DOHH2 (cell line): Measurements from ENCODE around the gene CHD5.

Experiments used
- H3F3A ChIP-seq: fragments of 200-600 bp; sonication (generic), shearing (Covaris generic); 2 replicates; pipeline ENCODE4 v1.6.0; 2016; ENCODE audit warnings: antibody characterized with exemption, mild to moderate bottlenecking; ENCODE audit not compliant: control insufficient read depth, insufficient read depth
- H3K27ac ChIP-seq: fragments of 200-600 bp; sonication (generic); 2 replicates; pipeline ENCODE4 v1.5.1; 2014; ENCODE audit warnings: low read depth, mild to moderate bottlenecking, low read length, moderate library complexity
- H3K27me3 ChIP-seq: fragments of 200-600 bp; sonication (generic); 2 replicates; pipeline ENCODE4 v1.6.1; 2014; ENCODE audit warnings: mild to moderate bottlenecking, low read length, mixed read lengths; ENCODE audit not compliant: control insufficient read depth
- H3K36me3 ChIP-seq: fragments of 200-600 bp; sonication (generic); 2 replicates; pipeline ENCODE4 v1.6.1; 2014; ENCODE audit warnings: mild to moderate bottlenecking, low read length, moderate library complexity, mixed read lengths; ENCODE audit not compliant: control insufficient read depth
- H3K4me1 ChIP-seq: fragments of 200-600 bp; sonication (generic); 2 replicates; pipeline ENCODE4 v1.6.1; 2014; ENCODE audit warnings: mild to moderate bottlenecking, low read length, mixed read lengths; ENCODE audit not compliant: control insufficient read depth
- H3K4me2 ChIP-seq: fragments of 200-600 bp; sonication (generic); 2 replicates; pipeline ENCODE4 v1.6.0; 2014; ENCODE audit warnings: mild to moderate bottlenecking, low read length, moderate library complexity
- H3K4me3 ChIP-seq: fragments of 200-600 bp; sonication (generic); 2 replicates; pipeline ENCODE4 v1.5.1; 2014; ENCODE audit warnings: mild to moderate bottlenecking, low read length, mixed read lengths
- H3K79me2 ChIP-seq: fragments of 200-600 bp; sonication (generic); 2 replicates; pipeline ENCODE4 v1.6.1; 2014; ENCODE audit warnings: mild to moderate bottlenecking, low read length, mixed read lengths; ENCODE audit not compliant: control insufficient read depth
- H3K9me2 ChIP-seq: fragments of 200-600 bp; sonication (generic); replicated peaks from 2 replicates; pipeline ENCODE4 v1.6.1; 2014; ENCODE audit warnings: mild to moderate bottlenecking, low read length, mixed read lengths; ENCODE audit not compliant: control insufficient read depth
- H3K9me3 ChIP-seq: fragments of 200-600 bp; sonication (generic); 2 replicates; pipeline ENCODE4 v1.6.1; 2014; ENCODE audit warnings: antibody characterized with exemption, low read length, mixed read lengths; ENCODE audit not compliant: control insufficient read depth, insufficient read depth
- H4K20me1 ChIP-seq: fragments of 200-600 bp; sonication (generic); 2 replicates; pipeline ENCODE4 v1.6.0; 2014; ENCODE audit warnings: low read depth, mild to moderate bottlenecking, antibody characterized with exemption, low read length, moderate library complexity; ENCODE audit not compliant: control insufficient read depth, insufficient read depth
- EZH2phosphoT487 ChIP-seq: fragments of 200-600 bp; sonication (generic); IDR thresholded peaks from 2 replicates; pipeline ENCODE4 v1.6.1; 2017; ENCODE audit warnings: borderline replicate concordance, mild to moderate bottlenecking, antibody characterized with exemption, low read length, moderate library complexity, mixed read lengths
- TF ChIP-seq, protein P1 (sequence below): fragments of 200-600 bp; sonication (generic); IDR thresholded peaks from one replicate; pipeline ENCODE4 v1.5.1; 2014; ENCODE audit warnings: antibody characterized with exemption, mild to moderate bottlenecking, low read depth, low read length; ENCODE audit not compliant: poor library complexity, severe bottlenecking

The CHD5 gene

DNA sequence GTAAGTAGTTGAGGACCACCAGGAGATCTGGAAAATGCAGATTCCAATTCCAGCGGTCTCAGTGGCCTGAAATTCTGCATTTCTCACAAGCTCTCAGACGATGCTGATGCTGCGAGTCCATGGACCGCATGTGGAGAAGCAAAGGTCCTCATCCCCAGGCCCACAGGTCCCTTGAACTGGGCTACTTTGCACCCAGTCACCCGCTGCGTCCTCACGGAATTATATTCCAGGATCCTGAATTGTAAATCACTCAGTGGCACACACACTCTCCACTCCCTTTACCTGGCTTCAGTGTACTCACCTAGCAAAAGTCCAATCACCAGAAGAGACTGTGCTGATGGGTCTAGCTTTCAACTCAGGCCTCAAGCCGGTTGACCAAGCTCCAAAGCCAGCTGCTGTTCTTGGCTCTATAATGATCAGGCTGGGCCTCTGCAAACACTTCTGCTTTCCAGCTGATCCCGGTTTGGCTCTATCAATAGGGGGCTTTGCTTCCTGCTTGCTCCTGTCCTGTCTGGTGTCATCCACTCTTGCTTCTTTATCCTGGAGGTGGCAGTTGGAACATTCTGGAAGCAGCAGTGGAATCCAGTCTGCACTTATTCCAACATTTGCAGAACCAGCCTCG, 20.2 kb upstream of the CHD5 start:
- H3F3A ChIP-seq, result no peaks in the 10 kb centered on the region; the same call in 1 of the 2 replicates
- H3K4me1 ChIP-seq, result peaks cover 34% of the 10 kb centered on the region
- H4K20me1 ChIP-seq, result peaks cover 14% of the 10 kb centered on the region; the same call in 1 of the 2 replicates
- H3K4me2 ChIP-seq, result peak overlapping the region; percentile 71
- no peaks in the 10 kb centered on the region for H3K9me3 ChIP-seq
- no peaks in the 10 kb centered on the region for H3K27me3 ChIP-seq
- no peaks in the 10 kb centered on the region for H3K9me2 ChIP-seq
- H3K4me3 ChIP-seq, result peak overlapping the region; percentile 82
- H3K27ac ChIP-seq, result peak overlapping the region; percentile 37
- H3K36me3 ChIP-seq, result peaks cover 40% of the 10 kb centered on the region
- TF ChIP-seq, protein P1, sequence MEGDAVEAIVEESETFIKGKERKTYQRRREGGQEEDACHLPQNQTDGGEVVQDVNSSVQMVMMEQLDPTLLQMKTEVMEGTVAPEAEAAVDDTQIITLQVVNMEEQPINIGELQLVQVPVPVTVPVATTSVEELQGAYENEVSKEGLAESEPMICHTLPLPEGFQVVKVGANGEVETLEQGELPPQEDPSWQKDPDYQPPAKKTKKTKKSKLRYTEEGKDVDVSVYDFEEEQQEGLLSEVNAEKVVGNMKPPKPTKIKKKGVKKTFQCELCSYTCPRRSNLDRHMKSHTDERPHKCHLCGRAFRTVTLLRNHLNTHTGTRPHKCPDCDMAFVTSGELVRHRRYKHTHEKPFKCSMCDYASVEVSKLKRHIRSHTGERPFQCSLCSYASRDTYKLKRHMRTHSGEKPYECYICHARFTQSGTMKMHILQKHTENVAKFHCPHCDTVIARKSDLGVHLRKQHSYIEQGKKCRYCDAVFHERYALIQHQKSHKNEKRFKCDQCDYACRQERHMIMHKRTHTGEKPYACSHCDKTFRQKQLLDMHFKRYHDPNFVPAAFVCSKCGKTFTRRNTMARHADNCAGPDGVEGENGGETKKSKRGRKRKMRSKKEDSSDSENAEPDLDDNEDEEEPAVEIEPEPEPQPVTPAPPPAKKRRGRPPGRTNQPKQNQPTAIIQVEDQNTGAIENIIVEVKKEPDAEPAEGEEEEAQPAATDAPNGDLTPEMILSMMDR, result no peak
- no peak for TF ChIP-seq EZH2phosphoT487
- peaks cover 51% of the 10 kb centered on the region for H3K79me2 ChIP-seq

DNA sequence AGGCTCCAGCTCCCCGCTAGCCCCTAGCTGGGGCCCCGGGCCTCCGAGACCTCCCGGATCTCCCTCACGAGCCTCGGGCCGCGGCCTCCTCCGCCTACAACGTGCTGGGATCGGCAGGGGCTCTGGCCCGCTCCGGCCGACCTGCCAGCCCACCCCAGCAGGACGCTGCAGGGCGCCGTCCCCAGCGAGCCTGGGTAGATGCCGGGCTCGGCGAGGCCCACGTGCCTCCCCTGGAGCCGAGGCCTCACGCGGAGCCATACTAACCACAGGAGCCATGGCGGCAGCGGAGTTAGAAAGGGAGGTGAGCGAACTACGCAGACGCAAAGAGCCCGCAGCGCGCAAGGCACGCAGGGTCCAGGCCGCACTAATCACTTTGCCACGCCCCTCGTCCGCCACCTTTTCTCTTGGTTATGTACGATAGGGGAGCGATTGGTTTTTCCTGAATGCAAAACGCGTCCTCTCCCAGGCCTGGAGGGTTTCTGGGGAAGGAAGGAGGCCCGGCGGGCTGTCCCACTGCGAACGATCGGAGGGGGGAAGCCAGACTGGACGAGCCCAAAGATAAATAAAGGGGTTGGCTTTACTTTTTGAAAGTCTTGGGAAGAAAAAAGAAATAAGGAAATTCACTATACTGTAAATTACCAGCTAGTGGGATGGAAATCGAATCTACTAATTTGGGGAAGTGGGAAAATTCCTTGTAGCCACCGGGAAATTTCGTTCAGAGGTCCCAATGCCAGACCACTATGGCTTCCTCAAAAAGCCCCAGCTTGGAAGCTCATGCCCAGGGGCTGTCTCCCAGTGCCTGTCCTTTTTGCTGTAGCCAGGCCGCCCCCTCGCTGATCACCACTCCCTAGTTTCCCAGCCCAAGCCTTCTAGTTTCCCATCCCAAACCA, 19.4 kb upstream of the CHD5 start, which contains the start of gene RPL22:
Gene RPL22, minus strand, starts transcription at position 298 of the 890 bp plus-strand sequence. Its CDS starts 22 bp downstream, at position 276.
- Histone ChIP-seq H3K9me2 (no peaks in the 10 kb centered on the region), H3K36me3 (peaks cover 48% of the 10 kb centered on the region), H3K27me3 (no peaks in the 10 kb centered on the region), H3K9me3 (no peaks in the 10 kb centered on the region), H3F3A (peaks cover under 1% of the 10 kb centered on the region), H3K4me1 (peaks cover 28% of the 10 kb centered on the region), H3K4me3 (peak within 1 kb of the TSS; percentile 82), H3K27ac (peak within 1 kb of the TSS; percentile 55), H4K20me1 (peaks cover 14% of the 10 kb centered on the region; the same call in 1 of the 2 replicates), H3K4me2 (peak within 1 kb of the TSS; percentile 80), H3K79me2 (peaks cover 57% of the 10 kb centered on the region)
- TF ChIP-seq, protein P1, result no peak
- TF ChIP-seq EZH2phosphoT487, result no peak

DNA sequence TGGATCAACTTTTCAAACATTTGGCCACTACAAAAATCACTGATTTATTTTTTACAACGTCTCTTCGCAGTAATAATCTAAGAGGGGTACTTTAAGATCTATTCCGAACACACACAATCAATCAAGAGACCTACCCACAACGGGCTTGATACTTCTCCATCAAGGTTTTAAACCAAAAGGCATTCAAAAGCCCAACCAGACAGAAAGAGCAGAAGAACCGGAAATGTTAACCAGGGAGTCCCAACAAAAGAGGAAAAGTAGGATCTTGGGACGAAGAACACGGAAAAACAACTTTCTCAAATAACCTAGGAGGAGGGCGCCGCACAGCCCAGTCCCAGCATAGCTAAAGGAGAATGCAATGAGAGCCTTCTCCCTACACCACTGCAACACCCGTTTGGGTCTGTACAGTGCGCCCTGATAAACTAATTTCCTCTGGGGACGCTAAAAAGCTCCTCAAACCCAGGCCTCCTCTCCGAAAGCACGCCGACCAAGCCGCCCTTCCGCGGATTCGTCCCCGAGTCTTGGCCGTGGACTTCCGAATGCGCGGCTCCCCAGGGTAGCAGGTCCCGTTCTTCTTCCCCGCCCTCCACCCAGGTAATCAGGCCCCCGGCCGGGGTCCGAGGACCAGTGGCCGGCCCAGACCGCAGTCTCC, 18.7 kb upstream of the CHD5 start:
- Histone ChIP-seq H3K27ac (peak overlapping the region; percentile 55), H3K9me2 (no peaks in the 10 kb centered on the region), H3K4me1 (peaks cover 28% of the 10 kb centered on the region), H4K20me1 (peaks cover 14% of the 10 kb centered on the region; the same call in 1 of the 2 replicates), H3K4me3 (peak overlapping the region; percentile 82), H3K4me2 (peak overlapping the region; percentile 80), H3K27me3 (no peaks in the 10 kb centered on the region), H3K79me2 (peaks cover 65% of the 10 kb centered on the region), H3F3A (peaks cover 4% of the 10 kb centered on the region), H3K9me3 (no peaks in the 10 kb centered on the region), H3K36me3 (peaks cover 55% of the 10 kb centered on the region)
- no peak for TF ChIP-seq EZH2phosphoT487
- TF ChIP-seq, protein P1, result no peak
